ENCODE data around the gene ADAMTS16.

Gene ADAMTS16

DNA sequence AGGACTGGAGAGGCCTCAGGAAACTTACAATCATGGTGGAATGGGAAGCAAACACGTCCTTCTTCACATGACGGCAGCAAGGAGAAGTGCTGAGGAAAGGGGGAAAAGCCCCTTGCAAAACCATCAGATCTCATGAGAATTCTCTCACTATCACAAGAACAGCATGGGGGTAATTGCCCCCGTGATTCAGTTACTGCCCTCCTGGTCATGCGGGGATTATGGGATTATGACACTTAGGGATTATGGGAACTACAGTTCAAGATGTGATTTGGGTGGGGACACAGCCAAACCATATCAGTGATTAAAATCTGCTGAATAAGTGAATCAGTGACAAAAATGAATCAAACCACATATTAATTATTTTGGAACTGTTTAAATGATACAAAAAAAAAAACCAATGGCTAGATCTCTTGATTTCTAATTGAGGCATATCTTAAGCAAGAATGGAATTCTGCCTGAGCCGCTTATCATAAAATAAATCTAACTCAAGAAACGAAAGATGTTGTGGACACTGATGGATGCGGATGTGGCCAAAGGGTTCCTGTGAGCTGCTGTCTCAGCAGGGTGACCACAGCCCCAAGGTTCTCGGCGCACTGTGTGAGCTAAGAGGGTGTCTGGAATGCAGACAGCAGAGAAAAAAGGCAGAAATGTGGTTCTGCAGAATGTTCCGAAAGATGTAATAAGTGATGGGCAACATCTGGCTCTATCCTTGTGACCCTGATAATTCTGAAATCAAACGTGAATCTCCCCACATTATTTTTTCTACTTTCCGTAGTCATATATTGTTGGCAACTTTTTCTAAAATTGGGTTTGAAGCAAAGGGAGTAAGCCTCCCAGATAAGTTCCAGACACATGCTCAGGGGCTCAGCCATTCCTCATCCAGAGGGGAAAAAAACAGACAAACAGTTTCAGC, 175.2 kb downstream of the ADAMTS16 start:
- DNase-seq (ENCODE audit: low spot score) = no peak

DNA sequence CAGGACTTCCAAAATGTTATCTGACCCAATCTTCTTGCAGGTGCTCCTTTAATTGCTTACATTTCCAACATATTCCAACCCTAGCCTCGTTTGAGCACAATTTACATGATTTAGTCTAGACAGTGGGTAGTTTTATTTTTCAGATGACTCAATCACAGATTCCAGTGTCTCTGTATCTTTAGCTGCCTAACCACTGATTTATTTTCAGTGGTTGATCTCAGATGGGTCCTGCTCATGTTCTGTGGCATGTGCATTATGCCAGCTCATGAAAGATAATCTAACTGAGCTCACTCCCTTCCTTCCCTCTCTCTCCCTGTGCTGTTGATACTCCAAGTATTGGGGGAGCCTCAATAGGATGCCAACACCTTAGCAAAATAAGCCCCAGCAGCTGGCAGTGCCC, 176.2 kb downstream of the ADAMTS16 start:
- no peak for DNase-seq (ENCODE audit: low spot score)

DNA sequence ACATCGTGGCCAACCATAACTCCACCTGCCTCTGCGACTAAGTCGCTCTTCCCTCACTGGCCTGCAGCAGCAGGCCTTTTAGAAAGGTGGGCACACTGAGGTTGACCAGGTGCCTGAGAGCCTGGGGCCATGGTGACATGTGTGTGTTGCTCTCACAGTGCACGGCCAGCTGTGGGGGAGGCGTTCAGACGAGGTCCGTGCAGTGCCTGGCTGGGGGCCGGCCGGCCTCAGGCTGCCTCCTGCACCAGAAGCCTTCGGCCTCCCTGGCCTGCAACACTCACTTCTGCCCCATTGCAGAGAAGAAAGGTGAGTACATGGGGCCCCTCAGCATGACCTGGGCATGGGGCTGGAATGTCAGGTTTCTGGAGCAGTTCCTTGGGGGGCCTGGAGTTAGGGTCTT, 177.8 kb downstream of the ADAMTS16 start:
- no peak for DNase-seq (ENCODE audit: low spot score)

DNA sequence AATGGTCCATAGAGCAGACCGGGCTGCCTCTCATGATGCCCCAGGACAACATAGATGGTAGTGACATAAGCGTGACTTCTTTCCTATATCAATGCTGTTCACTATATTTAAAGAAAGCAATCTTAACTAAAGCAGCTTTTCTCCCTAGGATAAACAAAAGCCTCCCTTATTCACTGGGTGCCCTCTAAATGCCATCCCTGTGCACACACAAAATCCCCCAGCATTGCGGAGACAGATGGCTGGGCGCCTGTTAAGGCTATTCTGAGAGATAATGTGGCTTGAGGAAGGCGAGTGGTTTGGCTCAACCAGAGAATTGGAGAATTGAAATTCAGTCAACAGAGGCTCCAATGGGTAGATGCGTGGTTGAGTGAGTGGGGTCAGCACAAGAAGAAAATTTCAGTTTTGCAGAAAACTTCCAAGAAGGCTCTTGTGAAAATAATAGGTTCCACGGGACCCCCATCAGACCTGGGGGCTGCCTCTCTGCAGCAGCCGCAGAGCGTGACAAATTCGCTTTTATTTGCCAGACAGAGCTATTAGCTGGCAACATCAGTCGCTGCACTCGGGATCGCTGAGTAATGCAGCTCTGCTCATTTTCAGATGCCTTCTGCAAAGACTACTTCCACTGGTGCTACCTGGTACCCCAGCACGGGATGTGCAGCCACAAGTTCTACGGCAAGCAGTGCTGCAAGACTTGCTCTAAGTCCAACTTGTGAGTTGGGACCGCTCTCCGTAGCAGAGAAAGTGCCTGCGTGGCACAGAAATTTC, 178.5 kb downstream of the ADAMTS16 start:
- DNase-seq (ENCODE audit: low spot score) = no peak

DNA sequence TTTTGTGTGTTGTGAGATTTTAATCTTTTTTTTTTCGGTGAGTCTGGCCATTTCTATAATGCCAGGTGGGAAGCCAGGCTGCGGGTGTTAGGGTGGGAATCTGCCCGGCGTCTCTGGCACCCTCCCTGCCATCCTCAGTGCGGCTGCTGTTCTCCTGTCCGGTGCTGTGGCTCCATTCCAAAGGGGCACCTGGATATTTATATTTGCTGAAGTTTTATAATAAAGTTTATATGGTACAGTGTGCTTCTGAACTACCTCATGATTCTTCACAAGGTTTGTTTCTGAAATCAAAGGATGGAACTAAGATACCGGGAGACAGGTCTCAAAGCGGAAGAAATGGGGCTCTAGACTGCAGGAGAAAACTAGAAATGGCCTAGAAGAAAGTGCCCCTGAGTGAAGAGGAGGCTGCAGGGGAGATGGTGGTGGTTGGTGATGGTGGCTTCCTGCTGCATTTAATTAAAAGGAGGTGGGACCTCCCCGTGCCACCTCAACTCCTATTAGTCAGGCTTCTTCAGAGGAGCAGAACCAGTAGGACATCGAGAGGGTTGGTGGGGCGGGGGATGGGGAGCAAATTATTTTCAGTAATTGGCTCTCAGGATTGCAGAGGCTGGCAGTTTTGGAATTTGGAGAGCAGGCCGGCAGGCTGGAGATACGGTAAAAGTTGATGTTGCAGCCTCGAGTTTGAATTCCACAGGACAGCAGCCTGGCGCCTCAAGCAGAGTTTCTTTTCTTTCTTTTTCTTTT, 180.1 kb downstream of the ADAMTS16 start:
- DNase-seq (ENCODE audit: low spot score) = no peak

DNA sequence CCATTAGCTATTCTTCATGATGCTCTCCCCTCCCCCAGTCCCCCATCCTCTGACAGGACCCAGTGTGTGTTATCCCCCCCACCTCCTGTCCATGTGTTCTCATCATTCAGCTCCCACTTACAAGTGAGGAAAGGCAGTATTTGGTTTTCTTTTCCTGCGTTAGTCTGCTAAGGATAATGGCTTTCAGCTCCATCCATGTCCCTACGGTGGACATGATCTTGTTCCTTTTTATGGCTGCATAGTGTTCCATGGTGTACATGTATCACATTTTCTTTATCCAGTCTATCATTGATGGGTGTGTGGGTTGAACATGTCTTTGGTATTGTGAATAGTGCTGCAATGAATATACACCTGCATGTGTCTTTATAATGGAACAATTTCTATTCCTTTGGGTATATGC, 181.0 kb downstream of the ADAMTS16 start:
- no peak for DNase-seq (ENCODE audit: low spot score)

DNA sequence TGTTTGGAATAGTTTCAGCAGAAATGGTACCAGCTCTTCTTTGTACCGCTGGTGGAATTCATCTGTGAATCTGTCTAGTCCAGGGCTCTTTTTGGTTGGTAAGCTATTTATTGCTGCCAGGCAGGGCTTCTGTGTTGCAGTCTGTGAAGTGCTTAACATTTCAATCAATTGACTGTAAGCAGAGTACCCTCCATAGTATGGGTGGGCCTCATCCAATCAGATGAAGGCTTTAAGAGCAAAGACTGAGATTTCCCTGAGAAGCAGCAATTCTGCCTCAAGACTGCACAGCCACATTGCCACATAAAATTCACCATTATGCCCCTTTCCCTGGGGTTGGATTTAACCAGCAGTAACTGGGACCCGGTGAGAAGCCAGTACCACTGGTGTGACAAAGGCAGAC, 183.4 kb downstream of the ADAMTS16 start:
- no peak for DNase-seq (ENCODE audit: low spot score)

DNA sequence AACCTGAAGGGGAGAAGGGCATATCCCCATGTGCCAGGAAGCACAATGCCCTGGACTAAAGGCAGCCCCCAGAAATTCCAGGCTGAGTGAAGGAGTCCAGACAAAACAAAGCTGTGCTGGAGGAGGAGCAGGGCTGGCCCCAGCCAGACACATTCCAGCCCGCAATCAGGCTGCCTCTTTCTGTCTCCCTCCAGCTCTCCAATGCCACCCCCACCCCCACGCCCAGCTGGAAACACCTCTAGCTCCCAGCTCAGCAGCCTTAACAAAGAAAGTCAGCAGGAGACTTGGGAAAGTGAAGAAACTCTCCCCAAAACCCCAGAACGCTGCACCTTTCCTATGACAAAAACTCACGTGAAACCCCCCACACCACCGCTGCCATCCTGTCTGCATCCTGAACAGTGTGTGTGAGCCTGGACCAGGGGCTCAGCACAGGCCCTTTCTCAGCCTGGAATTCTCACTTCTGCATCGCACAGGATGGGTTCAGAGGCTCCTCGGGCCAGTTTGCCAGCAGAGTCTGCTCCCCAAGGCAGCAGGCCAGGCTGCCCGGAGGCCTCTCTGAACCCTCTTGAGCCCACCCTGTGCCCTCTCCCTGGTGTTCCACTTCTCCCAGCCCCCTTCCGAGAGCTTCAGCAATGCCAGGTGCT, 186.1 kb downstream of the ADAMTS16 start:
- DNase-seq (ENCODE audit: low spot score) = no peak

DNA sequence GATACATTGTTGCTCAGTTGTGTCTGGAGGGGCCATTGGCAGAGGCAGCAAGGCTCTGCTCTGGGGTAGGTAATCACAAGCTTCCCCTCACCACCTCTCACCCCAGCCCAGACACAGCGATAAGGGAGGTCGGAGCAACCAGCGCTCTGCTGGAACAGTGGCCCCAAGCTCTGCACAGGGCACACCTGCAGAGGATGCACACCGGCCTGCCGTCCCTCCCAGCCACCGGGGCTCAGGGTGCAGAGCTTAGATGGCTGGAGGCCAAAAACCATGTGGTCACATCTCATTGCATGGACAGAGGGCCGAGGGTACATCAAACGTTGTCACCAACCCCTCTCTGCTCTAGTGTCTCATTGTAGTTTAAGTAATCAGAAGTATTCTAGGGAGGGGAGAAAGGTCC, 187.0 kb downstream of the ADAMTS16 start:
- DNase-seq (ENCODE audit: low spot score) = no peak

DNA sequence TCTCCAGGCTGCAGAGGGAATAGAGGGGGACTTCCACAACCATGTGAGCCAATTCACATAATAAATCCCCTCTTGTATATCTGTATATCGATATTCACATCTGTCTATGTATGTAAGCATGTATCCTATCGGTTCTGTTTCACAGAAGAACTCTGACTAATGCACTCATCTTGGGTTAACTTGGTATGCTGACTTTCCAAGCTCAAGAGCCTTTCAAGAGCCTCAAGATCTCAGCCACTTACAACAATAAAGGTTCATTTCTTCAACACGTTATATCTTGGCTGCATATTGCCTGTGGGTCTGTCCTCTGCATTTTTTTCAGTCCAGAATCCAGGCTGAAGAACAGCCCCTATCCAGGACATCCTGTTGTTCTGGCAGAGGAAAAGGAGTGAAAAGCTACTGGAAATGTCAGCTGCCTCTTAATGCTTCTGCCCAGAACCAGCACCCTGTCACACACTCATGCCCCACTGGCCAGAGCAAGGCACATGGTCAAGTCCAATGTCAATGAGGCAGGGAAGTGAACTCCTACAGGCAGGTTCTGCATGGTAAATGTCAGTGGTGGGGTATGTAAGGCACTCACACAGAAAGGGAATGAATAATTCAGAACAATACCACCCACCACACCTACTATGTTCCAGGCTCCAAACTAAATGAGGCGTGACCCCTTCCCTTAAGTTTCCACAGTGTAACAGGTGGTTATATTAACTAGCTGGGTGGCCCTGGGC, 190.8 kb downstream of the ADAMTS16 start:
- DNase-seq (ENCODE audit: low spot score) = no peak

DNA sequence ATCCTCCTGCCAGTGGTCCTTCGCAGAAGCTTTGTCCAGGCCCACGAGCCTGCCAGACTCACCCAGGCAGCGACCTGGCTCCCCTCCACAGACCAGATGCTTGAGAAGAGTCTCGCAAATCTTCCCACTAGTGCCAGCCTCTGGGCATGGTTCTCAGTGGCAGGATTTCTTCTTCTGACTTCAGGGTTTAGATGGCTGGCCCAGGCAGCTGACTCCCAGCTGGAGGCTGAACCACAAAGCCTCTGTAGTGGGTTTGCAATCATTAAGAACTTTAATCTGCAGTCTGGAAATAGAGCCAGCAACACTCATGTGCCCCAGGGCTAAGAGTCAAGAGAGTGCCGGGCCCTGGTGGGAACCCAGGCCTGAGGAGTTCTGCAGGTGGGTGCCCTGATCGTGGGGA, 191.7 kb downstream of the ADAMTS16 start:
- no peak for DNase-seq (ENCODE audit: low spot score)

DNA sequence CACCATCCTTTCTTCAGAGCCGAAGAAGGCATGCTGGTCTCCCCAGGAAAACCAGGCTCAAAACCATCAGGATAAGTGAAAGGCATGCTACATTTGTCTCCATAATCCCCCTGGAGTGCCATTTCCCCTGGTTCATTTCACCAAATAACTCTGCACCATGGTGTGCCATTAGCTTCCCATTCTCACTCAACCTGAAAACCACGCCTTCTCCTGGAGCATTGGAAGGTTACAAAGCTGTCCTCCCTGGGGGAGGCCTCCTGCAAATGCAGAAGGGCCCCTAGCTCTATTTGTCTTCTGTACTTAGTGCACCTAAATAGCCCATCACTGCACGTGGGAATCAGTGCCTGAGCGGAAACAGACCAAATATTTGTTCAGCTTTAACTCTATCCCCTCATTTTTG, 192.2 kb downstream of the ADAMTS16 start:
- no peak for DNase-seq (ENCODE audit: low spot score)

DNA sequence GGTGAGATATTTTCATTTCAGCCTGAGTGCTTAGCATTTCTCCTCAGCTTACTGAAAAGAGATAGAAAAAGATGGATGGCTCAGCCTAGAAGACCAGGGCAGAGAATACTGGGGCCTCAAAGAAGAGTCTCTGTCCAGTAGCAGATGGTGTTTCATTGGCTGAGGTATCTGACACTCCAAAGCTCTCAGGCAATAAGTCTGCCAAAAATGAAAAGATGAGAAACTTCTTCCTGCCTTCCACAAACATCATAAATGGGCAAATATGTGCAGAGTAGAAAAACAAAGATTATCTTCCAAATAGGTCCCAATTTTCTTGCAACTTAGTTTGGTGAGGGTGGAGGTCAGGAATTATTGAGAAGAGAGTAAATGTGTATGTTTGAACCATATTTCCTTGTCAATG, 195.0 kb downstream of the ADAMTS16 start:
- DNase-seq (ENCODE audit: low spot score) = no peak

DNA sequence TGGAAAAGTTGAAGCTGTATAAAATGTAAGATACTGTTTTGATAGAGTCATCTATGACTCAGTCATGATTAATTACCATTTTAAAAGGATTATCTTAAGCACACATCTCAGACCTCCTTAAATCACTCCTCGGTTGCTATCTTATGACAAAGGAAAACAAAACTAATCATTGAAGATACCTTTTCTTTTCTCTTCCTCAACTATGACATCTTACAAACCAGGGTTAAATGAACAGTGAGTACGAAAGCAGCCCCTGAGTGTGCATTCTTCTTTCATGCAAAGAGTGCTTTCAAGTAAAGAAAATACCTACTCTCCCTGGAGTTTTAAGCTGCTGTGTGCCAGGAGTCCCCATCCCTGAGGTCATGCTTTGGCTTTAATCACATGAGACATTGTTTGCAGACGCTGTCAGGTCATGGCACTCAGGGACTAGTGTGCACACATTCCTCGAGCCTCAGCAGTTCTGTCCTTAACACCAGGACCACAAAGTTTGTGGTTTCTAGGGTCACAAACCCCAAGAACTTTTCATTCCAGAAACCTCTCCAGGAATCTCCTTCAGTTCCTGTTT, 195.7 kb downstream of the ADAMTS16 start:
- no peak for DNase-seq (ENCODE audit: low spot score)

DNA sequence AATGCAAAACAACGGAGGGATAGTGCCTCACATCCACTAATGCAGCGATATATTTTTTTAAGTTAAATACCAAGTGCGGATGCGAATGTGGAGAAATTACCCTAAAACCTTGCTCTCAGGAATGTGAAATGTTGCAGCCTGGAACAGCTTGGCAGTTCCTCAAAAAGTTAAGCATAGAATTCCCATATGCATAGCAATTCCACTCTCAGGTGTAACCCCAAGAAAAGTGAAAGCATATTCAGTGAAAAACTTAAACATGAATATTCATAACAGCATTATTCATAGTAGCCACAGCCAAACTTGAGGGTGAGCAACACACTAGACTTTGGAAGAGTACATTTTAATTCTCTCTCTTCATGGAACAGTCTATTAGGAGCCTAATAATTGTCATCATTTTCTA, 199.1 kb downstream of the ADAMTS16 start:
- DNase-seq (ENCODE audit: low spot score) = no peak

DNA sequence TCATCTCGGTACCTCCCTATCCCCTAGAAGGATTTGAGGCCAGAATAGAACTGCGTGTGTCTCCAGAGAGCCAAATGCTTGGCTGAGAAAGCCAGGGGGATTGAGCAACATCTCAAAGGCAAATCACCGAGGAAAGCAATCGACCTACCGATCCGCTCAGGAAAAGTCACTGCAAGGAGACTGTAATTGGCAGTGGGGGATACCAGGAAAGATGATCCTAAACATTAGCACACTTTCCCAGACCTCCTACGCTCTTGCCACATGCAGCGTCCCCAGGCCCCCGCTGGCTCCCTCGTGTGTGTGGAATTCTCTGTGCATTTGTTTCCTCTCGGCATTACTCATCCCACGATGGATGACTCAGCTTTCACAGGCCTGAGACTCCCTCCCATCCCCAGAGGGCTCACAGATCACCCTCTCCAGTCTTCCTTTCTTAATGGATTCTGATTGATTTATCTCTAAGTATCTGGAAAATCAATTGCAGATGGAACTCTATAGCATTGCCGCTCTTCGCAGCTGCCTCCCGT, 200.1 kb downstream of the ADAMTS16 start:
- DNase-seq (ENCODE audit: low spot score) = no peak

DNA sequence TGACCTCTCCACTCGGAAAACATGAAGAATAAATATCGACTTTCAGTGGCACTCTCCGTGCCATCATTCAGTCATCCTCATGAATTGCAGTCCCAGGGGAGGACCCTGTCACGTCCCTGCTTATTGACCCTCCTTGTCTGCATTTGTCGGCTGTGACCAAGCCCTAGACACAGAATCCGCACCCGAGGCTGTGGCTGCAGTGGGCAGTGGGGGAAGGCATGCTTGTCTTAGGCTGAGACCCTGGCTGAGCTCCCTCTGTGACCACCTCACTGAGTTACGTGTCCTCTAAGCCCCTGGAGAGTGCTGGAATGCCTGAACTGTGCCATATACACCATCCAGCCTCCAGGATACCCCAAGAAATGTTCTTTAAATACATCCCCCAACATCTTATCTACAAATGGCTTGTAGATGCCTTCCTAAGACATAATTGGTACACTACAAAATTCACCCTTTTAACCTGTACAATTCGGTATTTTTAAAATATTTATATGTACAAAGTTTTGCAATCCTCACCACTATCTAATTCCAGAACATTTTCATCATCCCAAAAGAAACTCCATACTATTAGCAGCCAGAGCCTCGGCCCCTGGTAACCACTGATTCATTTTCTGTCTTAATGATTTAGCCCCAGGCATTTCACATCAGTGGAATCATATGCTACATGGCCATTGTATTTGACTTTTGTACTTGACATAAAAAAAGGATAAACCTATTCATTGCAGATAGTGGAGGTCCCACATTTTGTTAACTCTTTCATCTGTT, 201.6 kb downstream of the ADAMTS16 start:
- no peak for DNase-seq (ENCODE audit: low spot score)

DNA sequence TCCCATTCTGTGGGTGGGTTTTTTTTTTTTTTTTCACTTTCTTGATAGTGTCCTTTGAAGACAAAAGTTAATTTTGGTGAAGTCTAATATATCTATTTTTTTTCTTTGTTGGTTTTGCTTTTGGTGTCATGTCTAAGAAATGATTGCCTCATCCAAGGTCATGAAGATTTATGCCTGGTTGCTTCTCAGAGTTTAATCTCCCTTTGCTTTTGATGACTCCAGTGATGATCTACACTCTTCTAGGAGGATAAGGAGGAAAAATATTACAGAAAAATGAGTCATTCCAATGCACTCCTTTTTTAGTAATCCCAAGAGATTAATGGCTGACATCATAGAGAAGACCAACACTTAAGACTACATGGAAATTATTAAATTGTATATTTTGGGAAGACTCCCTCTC, 202.7 kb downstream of the ADAMTS16 start:
- no peak for DNase-seq (ENCODE audit: low spot score)

DNA sequence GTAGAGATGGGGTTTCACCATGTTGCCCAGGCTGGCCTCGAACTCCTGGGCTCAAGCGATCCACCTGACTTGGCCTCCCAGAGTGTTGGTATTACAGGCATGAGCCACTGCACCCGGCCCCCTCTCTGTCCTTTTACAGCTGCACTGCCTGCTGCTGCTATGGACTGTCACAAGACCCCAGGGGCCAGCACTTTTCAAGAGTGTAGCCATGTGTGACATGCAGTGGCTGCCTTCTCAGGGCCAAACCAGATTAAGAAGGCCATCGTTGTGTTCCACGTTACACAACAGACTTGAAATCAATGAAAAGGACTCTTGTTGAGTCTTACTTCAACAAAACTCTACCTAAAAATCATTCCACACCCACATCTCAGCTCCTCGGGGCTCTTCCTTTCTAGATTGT, 203.4 kb downstream of the ADAMTS16 start:
- no peak for DNase-seq (ENCODE audit: low spot score)

DNA sequence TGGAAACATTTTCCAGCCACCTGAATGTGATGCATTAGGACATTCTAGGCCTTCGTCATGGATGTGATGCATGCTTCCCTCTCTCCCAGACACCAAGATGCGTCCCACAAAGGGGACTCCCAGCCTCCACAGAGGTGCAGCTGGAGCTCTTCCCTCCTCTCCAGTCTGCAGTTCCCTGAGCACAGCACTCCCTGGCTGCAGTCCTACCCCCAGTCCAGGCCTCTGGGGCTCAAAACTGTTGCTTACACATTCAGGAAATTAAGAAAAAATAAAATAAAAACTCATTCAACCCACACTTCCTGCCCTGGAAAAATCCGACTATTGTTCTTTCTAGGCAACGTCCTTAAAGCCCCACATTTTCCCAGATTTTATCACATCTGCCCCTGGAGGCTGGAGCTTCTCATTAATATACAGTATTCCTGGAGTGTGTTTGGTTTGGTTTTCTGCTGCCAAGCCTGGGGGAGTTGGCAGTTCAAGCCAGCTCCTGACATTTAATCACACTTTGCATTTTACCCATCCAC, 204.0 kb downstream of the ADAMTS16 start:
- no peak for DNase-seq (ENCODE audit: low spot score)

All from hematopoietic multipotent progenitor cell treated with erythropoietin and hydrocortisone succinate and interleukin-3 and kit ligand, for 17 days (in vitro differentiated cells).